ENCODE results near the gene RGS3. TPM values are rescaled to one million over a fixed set of nuclear protein-coding genes. Genes with fewer than 3 reads are reported as not detected.

RGS3 gene
- total and polyA plus RNA-seq, 2 experiments from 2014 or later: 44.5 to 48.6 TPM

- Histone ChIP-seq H3F3A (ENCODE audit: insufficient read depth) (peaks cover 24% of the 10 kb centered on the region), H3K27me3 (replicated peaks; ENCODE audit: insufficient read depth) (no peaks in the 10 kb centered on the region), H3K4me2 (ENCODE audit: unreplicated experiment) (no peak overlapping the region), H3K9ac (peak overlapping the region; percentile 43; the same call in 1 of the 2 replicates), H3K4me1 (ENCODE audit: insufficient read depth) (peaks cover 36% of the 10 kb centered on the region), H4K20me1 (ENCODE audit: insufficient read depth) (no peaks in the 10 kb centered on the region), H3K36me3 (ENCODE audit: low read depth) (no peaks in the 10 kb centered on the region), H3K9me3 (ENCODE audit: low read depth) (no peaks in the 10 kb centered on the region), H3K4me3 (no peak overlapping the region), H3K79me2 (ENCODE audit: insufficient read depth) (no peaks in the 10 kb centered on the region), H3K27ac (no peak overlapping the region), H3K9me2 (ENCODE audit: insufficient read depth) (no peaks in the 10 kb centered on the region), H2AFZ (peak overlapping the region; percentile 52)
- in situ Hi-C loops (cut with MboI): no loop called here
- WGBS, 2 experiments (ENCODE audit: low coverage in 1 of 2, low lambda C conversion rate in 2 of 2, missing lambda C conversion rate in 2 of 2): 63 to 66% methylated on average over 13 to 14 of the region's 14 CpGs
- no peak for TF ChIP-seq EZH2 (IDR thresholded peaks at IDR 0.05; ENCODE audit: insufficient read depth, poor library complexity, severe bottlenecking)
- no peak for TF ChIP-seq EZH2phosphoT487 (IDR thresholded peaks at IDR 0.05; ENCODE audit: insufficient read depth, low read depth)
- DNase-seq: no peak
Measured at GRCh38 chr9:113616116-113616515, 152.6 kb downstream of the RGS3 start.

- H3K4me2 ChIP-seq (ENCODE audit: unreplicated experiment): no peak overlapping the region
- H3K9ac ChIP-seq: peak overlapping the region; percentile 43; the same call in 1 of the 2 replicates
- no peaks in the 10 kb centered on the region for H3K9me2 ChIP-seq (ENCODE audit: insufficient read depth)
- no peaks in the 10 kb centered on the region for H3K36me3 ChIP-seq (ENCODE audit: low read depth)
- no peaks in the 10 kb centered on the region for H3K27me3 ChIP-seq (replicated peaks; ENCODE audit: insufficient read depth)
- H4K20me1 ChIP-seq (ENCODE audit: insufficient read depth): no peaks in the 10 kb centered on the region
- no peak overlapping the region for H3K4me3 ChIP-seq
- H3K9me3 ChIP-seq (ENCODE audit: low read depth): no peaks in the 10 kb centered on the region
- no peak for TF ChIP-seq EZH2phosphoT487 (IDR thresholded peaks at IDR 0.05; ENCODE audit: insufficient read depth, low read depth)
- no peak for TF ChIP-seq EZH2 (IDR thresholded peaks at IDR 0.05; ENCODE audit: insufficient read depth, poor library complexity, severe bottlenecking)
- H3K4me1 ChIP-seq (ENCODE audit: insufficient read depth): peaks cover 42% of the 10 kb centered on the region
- in situ Hi-C loops (cut with MboI): no loop called here
- no peak for DNase-seq
- peak overlapping the region; percentile 52 for H2AFZ ChIP-seq
- no peak overlapping the region for H3K27ac ChIP-seq
- H3F3A ChIP-seq (ENCODE audit: insufficient read depth): peaks cover 31% of the 10 kb centered on the region
- 82% methylated on average over 15 to 16 of the region's 16 CpGs for WGBS, 2 experiments (ENCODE audit: low coverage in 1 of 2, low lambda C conversion rate in 2 of 2, missing lambda C conversion rate in 2 of 2)
- no peaks in the 10 kb centered on the region for H3K79me2 ChIP-seq (ENCODE audit: insufficient read depth)
Measured at GRCh38 chr9:113616621-113617496, 153.3 kb downstream of the RGS3 start.

DNA sequence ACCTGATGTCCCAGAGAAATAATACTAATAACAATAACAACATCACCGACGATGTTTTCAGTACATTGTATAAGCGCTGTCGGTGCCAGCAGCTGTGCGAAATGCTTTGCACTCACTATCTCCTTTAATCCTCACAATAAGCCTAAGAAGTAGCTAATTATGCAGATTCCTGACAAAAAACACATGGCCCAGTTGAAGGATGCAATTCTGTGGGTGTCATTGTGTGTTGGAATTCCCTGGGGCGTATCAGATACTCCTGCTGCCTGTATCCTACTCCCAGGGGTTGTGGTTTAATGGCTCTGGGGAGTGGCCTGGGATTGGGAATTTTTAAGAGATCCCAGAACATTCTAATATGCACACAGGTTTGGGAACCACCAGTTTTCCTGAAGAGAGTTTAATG, 154.0 kb downstream of the RGS3 start:
- no peak for DNase-seq
- Histone ChIP-seq H3K4me2 (ENCODE audit: unreplicated experiment) (no peak overlapping the region), H2AFZ (no peak overlapping the region), H4K20me1 (ENCODE audit: insufficient read depth) (no peaks in the 10 kb centered on the region), H3K27me3 (replicated peaks; ENCODE audit: insufficient read depth) (no peaks in the 10 kb centered on the region), H3K27ac (no peak overlapping the region), H3K4me3 (no peak overlapping the region), H3K9me3 (ENCODE audit: low read depth) (no peaks in the 10 kb centered on the region), H3F3A (ENCODE audit: insufficient read depth) (peaks cover 38% of the 10 kb centered on the region), H3K9me2 (ENCODE audit: insufficient read depth) (no peaks in the 10 kb centered on the region), H3K4me1 (ENCODE audit: insufficient read depth) (peaks cover 49% of the 10 kb centered on the region), H3K36me3 (ENCODE audit: low read depth) (no peaks in the 10 kb centered on the region), H3K79me2 (ENCODE audit: insufficient read depth) (no peaks in the 10 kb centered on the region), H3K9ac (no peak overlapping the region)
- 83 to 88% methylated on average over 6 of the region's 6 CpGs for WGBS, 2 experiments (ENCODE audit: low coverage in 1 of 2, low lambda C conversion rate in 2 of 2, missing lambda C conversion rate in 2 of 2)
- TF ChIP-seq EZH2 (IDR thresholded peaks at IDR 0.05; ENCODE audit: insufficient read depth, poor library complexity, severe bottlenecking) (no peak), EZH2phosphoT487 (IDR thresholded peaks at IDR 0.05; ENCODE audit: insufficient read depth, low read depth) (no peak)
- in situ Hi-C loops (cut with MboI): no loop called here

DNA sequence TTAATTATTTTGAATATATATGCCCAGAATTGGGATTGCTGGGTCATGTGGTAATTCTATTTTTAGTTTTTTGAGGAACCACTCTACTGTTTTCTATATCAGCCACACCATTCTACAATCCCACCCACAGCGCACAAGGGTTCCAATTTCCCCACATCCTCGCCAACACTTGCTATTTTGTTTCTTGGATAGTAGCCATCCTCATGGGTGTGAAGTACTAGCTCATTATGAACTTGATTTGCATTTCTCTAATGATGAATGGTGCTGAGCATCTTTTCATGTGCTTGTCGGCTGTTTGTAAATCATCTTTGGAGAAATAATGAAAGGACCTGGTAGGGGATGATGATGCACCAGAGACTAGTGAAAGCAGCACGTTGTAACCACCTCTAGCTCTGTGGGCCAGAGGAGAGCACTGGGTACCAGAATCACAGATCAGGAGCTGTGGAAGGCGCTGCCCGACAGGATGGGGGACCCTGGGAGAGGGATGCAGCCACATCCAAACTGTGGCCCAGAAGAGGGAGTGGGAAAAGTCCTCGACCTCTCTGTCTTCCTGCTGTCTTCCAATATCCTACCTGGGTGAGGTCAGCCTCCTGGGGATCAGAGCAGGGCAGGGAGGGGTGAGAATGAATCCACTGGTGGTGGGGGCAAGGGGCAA, 155.4 kb downstream of the RGS3 start:
- Histone ChIP-seq H3K9ac (no peak overlapping the region), H3K4me3 (no peak overlapping the region), H3K27ac (no peak overlapping the region), H3K9me2 (ENCODE audit: insufficient read depth) (no peaks in the 10 kb centered on the region), H3K27me3 (replicated peaks; ENCODE audit: insufficient read depth) (no peaks in the 10 kb centered on the region), H3F3A (ENCODE audit: insufficient read depth) (peaks cover 47% of the 10 kb centered on the region), H3K79me2 (ENCODE audit: insufficient read depth) (no peaks in the 10 kb centered on the region), H3K9me3 (ENCODE audit: low read depth) (no peaks in the 10 kb centered on the region), H3K4me2 (ENCODE audit: unreplicated experiment) (no peak overlapping the region), H3K36me3 (ENCODE audit: low read depth) (no peaks in the 10 kb centered on the region), H2AFZ (no peak overlapping the region), H4K20me1 (ENCODE audit: insufficient read depth) (no peaks in the 10 kb centered on the region), H3K4me1 (ENCODE audit: insufficient read depth) (peaks cover 62% of the 10 kb centered on the region)
- DNase-seq: no peak
- no peak for TF ChIP-seq EZH2 (IDR thresholded peaks at IDR 0.05; ENCODE audit: insufficient read depth, poor library complexity, severe bottlenecking)
- no peak for TF ChIP-seq EZH2phosphoT487 (IDR thresholded peaks at IDR 0.05; ENCODE audit: insufficient read depth, low read depth)
- WGBS, 2 experiments (ENCODE audit: low coverage in 1 of 2, low lambda C conversion rate in 2 of 2, missing lambda C conversion rate in 2 of 2): 77 to 83% methylated on average over 7 of the region's 7 CpGs
- in situ Hi-C loops (cut with MboI): no loop called here

Data from GM23248 (cell line).